ENCODE results near the gene GIPR. TPM values are rescaled to one million over a fixed set of nuclear protein-coding genes. Genes with fewer than 3 reads are reported as not detected.

The GIPR gene
- total and polyA plus RNA-seq, 10 of the 15 experiments (the other 5 are each of a cell fraction or from before 2014, with no cell fraction given) = 1.7 to 26.3 (median 13.7) TPM

DNA sequence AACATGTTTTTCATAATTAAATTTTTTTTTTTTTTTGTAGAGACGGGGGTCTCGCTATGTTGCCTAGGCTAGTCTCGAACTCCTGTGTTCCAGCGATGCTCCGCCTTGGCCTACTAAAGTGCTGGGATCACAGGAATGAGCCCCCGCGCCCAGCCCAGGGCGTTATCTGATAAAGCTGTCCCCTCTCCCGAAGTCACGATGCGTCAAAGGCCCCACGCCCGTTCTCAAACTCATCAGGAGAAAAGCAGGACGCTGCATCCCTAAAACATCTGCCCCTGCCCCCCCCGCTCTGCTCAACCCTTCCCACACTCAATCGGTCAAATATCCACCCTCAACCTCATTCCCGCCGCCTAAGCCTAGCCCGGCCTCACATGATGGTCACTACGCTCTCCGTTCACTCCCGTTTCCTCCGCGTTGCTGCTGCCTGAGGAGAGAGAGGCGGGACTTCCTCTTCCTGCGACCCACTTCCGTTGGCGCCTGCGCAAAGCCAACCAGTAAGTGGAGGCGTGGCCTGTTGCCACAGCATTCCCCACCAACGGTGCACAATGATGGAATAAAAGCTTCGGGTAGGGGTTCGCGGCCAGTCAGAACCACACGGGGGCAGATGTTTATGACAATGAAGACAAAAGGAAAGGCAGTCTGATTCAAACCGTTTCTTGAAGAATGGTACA is 23.6 kb downstream of the GIPR start, which contains the start of gene SNRPD2 (continued):
- TF ChIP-seq BHLHE40 (IDR thresholded peaks at IDR 0.05; ENCODE audit: borderline replicate concordance in 1 of 2, low read depth in 2 of 2, low read length in 1 of 2) = peak in 1 of 2 experiments; percentile 13; a peak in 1 of 4 replicates
- no peak for TF ChIP-seq EED (IDR thresholded peaks at IDR 0.05; ENCODE audit: low read depth)
- TF ChIP-seq, protein P1, sequence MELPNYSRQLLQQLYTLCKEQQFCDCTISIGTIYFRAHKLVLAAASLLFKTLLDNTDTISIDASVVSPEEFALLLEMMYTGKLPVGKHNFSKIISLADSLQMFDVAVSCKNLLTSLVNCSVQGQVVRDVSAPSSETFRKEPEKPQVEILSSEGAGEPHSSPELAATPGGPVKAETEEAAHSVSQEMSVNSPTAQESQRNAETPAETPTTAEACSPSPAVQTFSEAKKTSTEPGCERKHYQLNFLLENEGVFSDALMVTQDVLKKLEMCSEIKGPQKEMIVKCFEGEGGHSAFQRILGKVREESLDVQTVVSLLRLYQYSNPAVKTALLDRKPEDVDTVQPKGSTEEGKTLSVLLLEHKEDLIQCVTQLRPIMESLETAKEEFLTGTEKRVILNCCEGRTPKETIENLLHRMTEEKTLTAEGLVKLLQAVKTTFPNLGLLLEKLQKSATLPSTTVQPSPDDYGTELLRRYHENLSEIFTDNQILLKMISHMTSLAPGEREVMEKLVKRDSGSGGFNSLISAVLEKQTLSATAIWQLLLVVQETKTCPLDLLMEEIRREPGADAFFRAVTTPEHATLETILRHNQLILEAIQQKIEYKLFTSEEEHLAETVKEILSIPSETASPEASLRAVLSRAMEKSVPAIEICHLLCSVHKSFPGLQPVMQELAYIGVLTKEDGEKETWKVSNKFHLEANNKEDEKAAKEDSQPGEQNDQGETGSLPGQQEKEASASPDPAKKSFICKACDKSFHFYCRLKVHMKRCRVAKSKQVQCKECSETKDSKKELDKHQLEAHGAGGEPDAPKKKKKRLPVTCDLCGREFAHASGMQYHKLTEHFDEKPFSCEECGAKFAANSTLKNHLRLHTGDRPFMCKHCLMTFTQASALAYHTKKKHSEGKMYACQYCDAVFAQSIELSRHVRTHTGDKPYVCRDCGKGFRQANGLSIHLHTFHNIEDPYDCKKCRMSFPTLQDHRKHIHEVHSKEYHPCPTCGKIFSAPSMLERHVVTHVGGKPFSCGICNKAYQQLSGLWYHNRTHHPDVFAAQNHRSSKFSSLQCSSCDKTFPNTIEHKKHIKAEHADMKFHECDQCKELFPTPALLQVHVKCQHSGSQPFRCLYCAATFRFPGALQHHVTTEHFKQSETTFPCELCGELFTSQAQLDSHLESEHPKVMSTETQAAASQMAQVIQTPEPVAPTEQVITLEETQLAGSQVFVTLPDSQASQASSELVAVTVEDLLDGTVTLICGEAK (IDR thresholded peaks at IDR 0.05; ENCODE audit: borderline replicate concordance) = peak; percentile 95
- no peak for TF ChIP-seq SUZ12 (IDR thresholded peaks at IDR 0.05; ENCODE audit: unreplicated experiment)
- 0 out of 2 replicates have a peak, but pooled peaks have one; percentile 58 for TF ChIP-seq BACH1 (IDR thresholded peaks at IDR 0.05; ENCODE audit: borderline replicate concordance)
- no peak for TF ChIP-seq FOS (IDR thresholded peaks at IDR 0.05; ENCODE audit: borderline replicate concordance, extremely low read depth, insufficient read length)
- TF ChIP-seq, protein P2, sequence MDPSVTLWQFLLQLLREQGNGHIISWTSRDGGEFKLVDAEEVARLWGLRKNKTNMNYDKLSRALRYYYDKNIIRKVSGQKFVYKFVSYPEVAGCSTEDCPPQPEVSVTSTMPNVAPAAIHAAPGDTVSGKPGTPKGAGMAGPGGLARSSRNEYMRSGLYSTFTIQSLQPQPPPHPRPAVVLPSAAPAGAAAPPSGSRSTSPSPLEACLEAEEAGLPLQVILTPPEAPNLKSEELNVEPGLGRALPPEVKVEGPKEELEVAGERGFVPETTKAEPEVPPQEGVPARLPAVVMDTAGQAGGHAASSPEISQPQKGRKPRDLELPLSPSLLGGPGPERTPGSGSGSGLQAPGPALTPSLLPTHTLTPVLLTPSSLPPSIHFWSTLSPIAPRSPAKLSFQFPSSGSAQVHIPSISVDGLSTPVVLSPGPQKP (IDR thresholded peaks at IDR 0.05; ENCODE audit: low read depth, low read length) = peak; percentile 27
- TF ChIP-seq NFYB (IDR thresholded peaks at IDR 0.05; ENCODE audit: insufficient read depth, low read depth, low read length) = no peak
- peak; percentile 74; the same call in 2 of the 3 replicates for TF ChIP-seq POU2F2 (IDR thresholded peaks at IDR 0.05; ENCODE audit: borderline replicate concordance, low read depth, low read length)
- no peak for TF ChIP-seq HDAC6 (IDR thresholded peaks at IDR 0.05; ENCODE audit: unreplicated experiment)
- TF ChIP-seq, protein P3, sequence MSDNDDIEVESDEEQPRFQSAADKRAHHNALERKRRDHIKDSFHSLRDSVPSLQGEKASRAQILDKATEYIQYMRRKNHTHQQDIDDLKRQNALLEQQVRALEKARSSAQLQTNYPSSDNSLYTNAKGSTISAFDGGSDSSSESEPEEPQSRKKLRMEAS (IDR thresholded peaks at IDR 0.05; ENCODE audit: low read depth, low read length) = peak; percentile 47
- no peak for TF ChIP-seq CBX5 (IDR thresholded peaks at IDR 0.05; ENCODE audit: low read depth)
- TF ChIP-seq, protein P4, sequence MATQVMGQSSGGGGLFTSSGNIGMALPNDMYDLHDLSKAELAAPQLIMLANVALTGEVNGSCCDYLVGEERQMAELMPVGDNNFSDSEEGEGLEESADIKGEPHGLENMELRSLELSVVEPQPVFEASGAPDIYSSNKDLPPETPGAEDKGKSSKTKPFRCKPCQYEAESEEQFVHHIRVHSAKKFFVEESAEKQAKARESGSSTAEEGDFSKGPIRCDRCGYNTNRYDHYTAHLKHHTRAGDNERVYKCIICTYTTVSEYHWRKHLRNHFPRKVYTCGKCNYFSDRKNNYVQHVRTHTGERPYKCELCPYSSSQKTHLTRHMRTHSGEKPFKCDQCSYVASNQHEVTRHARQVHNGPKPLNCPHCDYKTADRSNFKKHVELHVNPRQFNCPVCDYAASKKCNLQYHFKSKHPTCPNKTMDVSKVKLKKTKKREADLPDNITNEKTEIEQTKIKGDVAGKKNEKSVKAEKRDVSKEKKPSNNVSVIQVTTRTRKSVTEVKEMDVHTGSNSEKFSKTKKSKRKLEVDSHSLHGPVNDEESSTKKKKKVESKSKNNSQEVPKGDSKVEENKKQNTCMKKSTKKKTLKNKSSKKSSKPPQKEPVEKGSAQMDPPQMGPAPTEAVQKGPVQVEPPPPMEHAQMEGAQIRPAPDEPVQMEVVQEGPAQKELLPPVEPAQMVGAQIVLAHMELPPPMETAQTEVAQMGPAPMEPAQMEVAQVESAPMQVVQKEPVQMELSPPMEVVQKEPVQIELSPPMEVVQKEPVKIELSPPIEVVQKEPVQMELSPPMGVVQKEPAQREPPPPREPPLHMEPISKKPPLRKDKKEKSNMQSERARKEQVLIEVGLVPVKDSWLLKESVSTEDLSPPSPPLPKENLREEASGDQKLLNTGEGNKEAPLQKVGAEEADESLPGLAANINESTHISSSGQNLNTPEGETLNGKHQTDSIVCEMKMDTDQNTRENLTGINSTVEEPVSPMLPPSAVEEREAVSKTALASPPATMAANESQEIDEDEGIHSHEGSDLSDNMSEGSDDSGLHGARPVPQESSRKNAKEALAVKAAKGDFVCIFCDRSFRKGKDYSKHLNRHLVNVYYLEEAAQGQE (IDR thresholded peaks at IDR 0.05; ENCODE audit: low read depth, low read length) = no peak
- peak; percentile 50 for TF ChIP-seq CHD2 (IDR thresholded peaks at IDR 0.05; ENCODE audit: borderline replicate concordance, low read depth, low read length)
- TF ChIP-seq SMC3 (IDR thresholded peaks at IDR 0.05; ENCODE audit: borderline replicate concordance, low read length) = no peak
- TF ChIP-seq BCL11A (IDR thresholded peaks at IDR 0.05; ENCODE audit: low read depth, low read length) = no peak
- TF ChIP-seq, protein P5, sequence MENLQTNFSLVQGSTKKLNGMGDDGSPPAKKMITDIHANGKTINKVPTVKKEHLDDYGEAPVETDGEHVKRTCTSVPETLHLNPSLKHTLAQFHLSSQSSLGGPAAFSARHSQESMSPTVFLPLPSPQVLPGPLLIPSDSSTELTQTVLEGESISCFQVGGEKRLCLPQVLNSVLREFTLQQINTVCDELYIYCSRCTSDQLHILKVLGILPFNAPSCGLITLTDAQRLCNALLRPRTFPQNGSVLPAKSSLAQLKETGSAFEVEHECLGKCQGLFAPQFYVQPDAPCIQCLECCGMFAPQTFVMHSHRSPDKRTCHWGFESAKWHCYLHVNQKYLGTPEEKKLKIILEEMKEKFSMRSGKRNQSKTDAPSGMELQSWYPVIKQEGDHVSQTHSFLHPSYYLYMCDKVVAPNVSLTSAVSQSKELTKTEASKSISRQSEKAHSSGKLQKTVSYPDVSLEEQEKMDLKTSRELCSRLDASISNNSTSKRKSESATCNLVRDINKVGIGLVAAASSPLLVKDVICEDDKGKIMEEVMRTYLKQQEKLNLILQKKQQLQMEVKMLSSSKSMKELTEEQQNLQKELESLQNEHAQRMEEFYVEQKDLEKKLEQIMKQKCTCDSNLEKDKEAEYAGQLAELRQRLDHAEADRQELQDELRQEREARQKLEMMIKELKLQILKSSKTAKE (IDR thresholded peaks at IDR 0.05; ENCODE audit: low read depth, poor library complexity, severe bottlenecking) = peak; percentile 58
- TF ChIP-seq SMAD5 (IDR thresholded peaks at IDR 0.05; ENCODE audit: low read depth) = peak; percentile 96
